HG03432 (cell line): ENCODE data around the gene AKT1S1.

Experiments
- ATAC-seq: cut with Tn5 transposase; IDR thresholded peaks from one replicate; pipeline ENCODE4 v1.9.1; 2021; ENCODE audit warnings: mild to moderate bottlenecking, moderate library complexity; ENCODE audit not compliant: unreplicated experiment

The AKT1S1 gene

DNA sequence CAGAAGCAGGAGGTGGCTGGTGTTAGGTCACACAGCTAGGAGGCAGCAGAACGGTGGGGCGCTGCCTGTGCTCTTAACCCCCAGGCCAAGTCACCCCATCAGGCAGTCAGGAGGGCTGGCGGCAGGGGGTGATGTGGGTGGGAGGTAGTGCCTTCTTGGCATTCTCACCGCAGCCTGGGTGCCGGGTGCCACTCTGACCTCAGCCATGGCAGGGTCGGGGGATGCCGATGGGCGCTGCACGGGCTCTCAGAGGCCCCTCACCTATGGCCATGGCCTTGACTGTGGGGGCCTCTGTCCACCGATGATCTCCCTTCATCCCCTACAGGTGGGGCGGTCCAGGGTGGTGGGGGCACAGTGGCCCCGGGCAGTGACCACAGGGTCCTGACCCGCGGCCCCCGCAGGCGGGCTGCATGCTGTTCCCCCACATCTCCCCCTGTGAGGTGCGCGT lies 20.6 kb downstream of the AKT1S1 start:
- ATAC-seq: no peak

DNA sequence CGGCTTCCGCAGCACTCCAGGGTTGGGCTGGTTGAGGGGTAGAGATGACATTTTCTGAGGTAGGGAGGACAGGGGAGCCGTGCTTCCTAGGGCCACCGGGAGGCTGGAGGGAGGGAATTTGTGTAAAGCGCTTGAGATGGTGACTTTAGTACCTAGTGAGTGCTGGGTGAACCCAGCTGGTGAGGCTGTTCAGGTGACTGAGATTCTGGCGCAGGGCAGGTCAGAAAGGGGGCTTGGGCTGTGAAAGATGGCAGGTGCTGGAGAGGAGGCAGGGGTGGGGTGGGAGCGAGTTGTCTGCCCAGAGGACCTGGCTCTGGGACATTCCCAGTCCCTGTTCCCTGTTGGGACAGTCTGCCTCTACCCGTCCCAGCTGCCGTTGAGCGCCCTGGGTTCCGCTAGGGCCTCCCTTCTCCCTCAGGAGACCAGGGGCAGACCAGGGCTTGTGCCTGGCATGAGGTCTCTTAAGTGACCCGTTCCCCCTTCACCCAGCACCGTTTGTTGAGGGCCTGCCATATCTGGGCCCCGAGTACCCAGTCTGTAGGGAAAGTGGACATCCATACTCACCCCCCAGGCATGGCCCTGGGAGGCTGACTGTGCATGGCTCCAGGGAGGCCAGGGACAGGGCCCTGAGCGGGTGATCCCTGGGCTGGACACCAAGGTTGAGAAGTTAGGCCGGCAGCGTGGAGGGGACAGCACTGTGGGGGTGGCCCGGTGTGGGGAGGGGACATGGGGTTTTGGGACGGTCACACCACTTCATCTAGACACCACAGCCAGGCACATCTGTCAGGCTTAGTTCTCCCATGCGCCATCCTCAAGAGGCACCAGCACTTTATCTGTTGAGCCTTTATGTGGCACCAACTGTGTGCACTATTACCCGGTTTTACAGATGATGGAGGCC lies 21.2 kb downstream of the AKT1S1 start:
- no peak for ATAC-seq

DNA sequence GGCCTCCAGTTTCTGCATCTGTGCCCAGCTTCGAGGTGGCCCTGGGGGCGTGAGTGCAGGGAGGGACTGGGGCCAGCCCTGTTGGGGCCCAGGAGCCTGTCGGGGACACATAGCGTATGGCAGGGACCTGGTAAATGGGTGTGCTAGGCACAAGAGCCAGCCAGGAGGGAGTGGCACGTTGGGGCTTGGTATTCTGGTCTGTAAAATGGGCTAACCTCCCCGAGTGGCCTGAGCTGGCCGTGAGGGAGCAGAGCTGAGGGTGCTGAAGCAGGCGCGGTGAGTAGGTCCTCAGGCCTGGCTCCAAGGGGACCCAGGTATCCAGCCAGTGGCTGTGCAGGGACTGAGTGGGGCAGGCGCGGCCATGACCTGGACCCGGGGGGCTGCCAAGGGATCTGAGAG lies 21.9 kb downstream of the AKT1S1 start:
- ATAC-seq: no peak

DNA sequence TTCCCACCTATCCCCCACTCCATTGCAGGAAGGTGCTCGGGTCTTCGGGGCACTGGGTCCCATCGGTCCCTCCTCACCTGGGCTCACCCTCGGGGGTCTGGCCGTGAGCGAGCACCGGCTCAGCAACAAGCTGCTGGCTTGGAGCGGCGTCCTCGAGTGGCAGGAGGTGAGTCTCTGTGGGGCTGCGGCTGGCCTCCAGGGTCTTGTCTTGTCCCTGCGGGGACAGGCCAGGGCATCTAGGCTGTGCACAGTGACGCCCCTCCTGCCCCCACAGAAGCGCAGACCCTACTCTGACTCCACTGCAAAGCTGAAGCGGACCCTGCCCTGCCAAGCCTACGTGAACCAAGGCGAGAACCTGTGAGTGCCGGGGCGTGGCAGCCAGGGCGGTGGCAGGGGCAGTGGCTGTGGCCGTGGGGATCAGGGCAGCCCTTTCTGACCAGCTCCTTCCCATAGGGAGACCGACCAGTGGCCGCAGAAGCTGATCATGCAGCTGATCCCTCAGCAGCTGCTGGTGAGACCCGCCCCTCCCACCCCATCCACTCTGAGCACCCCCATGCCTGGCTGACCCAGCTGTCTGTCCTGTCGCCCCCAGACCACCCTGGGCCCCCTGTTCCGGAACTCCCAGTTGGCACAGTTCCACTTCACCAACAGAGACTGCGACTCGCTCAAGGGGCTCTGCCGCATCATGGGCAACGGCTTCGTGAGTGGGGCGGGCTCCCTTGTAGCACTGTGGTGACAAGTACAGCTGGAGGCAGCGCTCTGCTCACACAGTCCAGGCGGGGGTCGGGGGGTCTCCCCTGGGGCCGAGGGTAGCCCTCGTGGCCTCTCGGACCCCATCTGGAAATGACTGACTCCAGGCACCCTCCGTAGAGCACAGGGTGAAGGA lies 22.5 kb downstream of the AKT1S1 start:
- ATAC-seq: no peak

DNA sequence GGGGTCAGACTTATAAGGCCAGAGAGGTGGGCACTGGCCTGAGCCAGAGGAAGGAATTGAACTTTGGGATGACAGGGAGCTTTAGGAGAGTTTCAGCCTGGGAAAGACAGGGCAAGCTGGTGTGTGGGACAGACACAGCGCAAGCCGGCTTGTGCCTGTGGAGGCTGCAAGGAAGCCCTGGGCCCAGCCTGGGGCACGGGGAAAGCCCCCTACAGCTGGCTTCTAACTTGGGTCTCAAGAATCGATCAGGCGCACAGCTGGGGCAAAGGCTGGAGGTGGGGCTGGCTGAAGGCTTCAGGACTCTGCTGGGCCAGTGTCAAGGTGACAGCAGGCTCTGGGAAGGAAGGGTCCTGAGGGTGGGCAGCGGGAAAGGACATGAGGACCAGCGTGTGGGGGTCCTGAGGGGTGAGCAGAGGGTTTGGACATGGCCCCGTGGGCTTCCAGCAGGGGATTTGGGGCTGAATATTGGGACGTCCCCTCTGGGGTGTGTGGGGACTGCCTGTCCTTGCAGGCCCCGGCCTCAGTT lies 23.2 kb downstream of the AKT1S1 start:
- ATAC-seq: no peak

DNA sequence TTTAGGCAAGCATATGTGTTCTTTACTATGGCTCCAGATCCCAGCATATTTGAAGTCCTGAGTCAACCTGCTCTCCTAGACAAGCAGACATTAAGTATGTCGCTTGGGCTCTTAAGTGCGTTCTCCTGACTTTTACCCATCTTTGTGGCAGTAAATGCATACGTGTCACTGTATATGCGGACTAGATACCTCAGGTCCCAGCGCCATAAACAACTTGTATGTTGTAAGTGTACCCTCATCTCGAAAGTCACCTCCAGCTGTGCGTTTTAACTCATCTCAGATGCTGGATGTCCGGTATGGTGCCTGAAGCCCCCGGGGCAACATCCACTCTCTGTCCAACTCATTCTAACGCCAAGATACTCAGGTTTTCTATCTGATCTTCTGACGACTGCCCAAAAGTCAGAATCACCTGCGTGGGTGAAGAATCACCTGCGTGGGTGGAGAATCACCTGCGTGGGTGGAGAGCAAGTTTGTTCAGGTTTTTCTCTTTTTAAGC lies 24.5 kb downstream of the AKT1S1 start:
- ATAC-seq: no peak

DNA sequence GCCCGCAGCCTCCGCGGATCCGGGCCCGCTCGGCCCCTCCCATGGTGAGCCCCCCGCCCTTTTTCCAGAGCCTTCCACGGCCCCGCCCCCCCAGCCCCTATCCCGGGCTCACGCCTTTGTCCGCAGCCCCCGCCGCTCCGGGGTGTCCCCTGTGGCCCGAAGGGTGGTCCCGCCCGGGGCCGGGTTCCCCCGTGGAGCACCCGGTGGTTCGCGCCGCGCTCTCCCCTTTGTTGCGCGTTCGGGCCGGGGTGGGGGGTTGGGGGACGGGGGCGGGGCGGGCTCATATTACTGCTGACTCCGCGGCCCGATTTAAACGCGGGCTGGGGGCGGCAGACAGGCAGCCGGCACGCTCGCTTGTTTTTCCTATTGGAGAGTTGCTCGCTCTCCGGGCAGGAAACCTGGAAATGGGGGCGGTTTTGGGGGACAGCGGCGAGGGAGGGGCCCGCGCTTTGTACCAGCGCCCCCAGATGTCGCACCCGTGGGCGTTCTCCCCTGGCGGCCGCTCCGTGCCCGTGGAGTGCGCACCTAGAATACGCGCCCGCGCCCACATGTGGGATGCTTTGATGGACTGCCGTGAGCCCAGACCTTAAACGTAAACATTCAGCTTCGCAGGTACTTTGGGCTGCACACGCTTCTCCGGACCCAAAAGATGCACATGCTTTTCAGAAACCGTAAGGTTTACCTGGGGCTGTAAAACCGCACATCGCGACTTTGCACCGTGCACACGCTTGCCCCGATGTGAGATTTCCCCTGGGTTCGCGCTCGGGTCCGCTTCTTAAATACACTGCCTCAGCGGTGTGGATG lies 25.5 kb downstream of the AKT1S1 start:
- ATAC-seq: no peak

DNA sequence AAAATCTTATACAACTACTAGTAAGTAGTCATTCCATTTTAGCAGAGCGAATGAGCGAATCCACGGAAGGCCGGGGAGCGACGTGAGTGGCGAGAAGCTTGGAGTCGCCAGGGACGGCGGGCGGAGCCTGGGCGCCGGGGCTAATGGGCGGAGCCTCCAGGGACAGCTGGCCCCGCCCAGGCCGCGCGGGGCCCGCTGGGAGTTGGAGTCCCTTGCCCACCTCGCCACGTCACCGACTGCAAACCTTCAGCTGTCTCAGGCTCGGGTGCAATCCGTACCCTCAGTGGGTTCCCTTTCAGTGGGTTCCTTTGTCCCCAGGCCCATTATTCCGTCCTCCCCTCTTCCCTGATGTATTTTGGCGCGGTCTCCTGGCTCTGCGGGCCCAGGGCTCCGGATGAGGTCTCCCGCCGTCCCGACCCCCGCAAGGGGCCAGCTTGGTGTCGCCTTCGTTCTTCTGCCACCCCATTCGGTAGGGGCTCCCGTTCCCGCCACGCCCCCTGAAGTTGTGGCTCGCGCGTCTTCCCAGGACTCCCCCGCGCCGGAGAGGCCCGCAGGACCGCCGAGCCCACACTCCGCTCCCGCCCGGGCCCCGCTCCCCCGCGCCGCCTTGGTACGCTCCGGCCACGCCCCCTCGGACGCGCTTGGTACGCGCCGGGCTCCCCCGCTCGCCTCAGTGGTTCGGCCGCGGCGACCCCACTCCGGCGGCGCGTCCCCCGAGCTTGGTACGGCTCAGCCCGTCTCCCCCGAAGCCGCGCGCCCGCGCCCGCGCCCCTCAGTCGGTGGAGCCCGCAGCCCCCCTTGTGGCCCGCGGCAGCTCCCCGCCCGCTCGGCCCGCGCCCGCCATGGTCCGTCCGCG lies 26.4 kb downstream of the AKT1S1 start, which contains the start of gene PTOV1:
Gene PTOV1, plus strand, starts transcription at position 673 of the 856 bp plus-strand sequence.
- ATAC-seq: peak; percentile 79

DNA sequence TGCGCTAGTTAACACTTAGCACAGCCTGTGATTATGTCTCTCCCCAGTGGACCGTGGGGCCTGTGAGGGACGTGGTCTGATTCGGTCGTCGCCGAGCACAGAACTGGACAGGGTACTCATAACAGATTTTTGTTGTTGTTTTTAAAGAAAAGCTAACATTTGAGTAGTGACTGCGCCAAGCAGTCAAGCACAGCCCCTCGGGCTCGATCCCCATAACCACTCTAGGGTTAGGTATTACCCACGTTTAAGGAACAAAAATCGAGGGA lies 27.0 kb downstream of the AKT1S1 start:
- no peak for ATAC-seq

DNA sequence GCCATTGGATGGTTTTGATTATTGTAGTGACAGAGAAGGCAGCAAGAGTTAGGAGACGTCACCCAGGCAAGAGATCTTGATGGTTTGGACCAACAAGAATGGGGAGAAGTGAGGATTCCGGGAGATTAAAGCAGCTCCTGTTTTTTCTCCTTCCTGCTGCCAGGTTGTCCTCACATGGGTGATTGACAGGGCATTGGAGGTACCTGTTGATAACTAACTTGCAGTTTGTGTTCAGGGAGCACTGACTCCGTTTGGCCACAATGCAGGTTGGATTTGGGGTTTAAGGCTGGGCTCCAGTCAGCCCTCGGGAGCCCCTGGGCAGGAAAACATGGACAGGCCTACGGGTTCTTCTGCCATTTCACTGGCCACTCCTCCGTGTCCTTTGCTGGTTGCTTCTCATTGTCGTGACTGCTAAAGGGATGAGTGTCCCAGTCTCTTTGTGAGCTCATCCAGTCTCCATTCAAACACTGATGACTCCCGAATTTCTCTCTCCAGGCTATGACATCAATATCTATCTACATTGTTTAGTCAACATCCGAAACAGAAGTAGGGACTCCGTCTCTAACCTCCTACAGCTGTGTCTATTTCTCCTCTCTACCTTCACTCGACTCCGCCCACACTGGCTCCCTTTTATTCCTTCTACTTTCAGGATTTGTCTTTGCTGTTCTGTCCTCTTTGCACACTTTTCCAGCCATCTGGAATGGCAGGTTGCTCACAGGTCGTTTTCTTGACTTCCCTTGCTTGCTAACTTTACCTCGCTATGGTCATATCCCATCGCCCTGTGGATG lies 27.5 kb downstream of the AKT1S1 start:
- no peak for ATAC-seq

DNA sequence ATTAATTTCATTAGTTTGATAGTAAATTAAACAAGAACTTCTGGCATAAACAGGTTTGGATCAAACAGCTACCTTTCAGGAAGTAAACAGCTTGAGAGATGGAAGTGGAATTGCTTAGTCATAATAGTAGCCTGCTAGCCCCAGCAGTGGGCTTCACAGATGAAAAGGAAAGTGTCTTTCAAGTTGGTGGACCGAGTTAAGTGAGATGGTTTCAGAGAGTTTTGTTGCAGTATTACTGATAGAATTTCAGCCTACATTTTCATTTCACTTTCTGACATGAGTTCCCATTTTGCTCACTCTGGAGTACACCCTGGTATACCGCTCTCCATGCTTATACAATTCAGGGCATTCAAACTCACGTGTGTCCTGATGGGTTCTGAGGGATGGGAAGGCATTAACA lies 28.2 kb downstream of the AKT1S1 start:
- no peak for ATAC-seq

DNA sequence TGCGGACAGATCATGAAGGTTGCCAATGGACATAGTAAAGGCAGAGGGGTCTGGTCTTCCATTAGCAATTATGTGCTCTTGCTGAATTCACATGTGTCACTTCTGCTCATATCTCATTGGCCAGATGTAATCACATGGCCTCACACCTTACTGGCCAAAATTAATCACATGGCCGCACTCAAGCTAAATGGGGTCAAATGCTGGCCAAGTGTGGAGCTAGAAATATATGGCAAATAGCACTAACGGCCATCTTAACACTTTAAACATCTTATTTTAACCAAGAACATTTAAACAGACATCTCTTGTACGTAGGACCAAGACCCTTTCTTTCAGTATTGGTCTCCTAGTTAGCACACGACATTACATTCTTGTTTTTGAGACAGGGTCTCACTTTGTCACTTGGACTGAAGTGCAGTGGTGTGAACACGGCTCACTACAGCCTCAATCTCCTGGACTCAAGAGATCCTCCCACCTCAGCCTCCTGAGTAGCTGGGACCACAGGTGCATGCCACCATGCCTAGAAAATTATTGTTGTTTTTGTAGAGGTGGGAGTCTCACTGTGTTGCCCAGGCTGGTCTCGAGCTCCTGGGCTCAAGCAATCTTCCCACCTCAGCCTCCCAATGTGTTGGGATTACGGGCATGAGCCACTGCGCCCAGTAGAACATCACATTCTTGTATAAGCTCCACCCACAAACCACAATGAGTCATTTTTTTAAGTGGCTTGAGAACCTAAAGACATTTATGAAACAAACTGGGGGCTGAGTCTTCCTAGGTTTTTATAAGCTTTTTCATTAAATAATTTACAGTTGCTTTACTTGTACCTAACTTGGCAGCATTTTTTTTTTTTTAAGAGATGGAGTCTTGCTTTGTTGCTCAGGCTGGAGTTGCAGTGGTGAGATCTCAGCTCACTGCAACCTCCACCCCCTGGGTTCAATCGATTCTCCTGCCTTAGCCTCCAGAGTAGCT lies 29.1 kb downstream of the AKT1S1 start:
- no peak for ATAC-seq

DNA sequence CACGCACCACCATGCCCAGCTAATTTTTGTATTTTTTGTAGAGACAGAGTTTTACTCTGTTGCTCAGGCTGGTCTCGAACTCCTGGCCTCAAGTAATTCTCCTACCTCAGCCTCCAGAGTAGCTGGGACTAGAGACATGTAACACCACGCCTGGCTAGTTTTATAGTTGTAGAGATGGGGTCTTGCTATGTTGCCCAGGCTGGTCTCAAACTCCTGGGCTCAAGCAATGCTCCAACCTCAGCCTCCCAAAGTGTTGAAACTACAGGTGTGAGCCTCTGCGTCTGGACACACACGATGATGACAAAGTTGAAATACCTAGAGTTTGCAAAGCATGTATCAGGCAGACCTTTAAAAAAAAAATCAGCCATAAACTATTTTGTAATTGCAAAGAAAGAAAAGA lies 30.7 kb downstream of the AKT1S1 start:
- ATAC-seq: no peak

DNA sequence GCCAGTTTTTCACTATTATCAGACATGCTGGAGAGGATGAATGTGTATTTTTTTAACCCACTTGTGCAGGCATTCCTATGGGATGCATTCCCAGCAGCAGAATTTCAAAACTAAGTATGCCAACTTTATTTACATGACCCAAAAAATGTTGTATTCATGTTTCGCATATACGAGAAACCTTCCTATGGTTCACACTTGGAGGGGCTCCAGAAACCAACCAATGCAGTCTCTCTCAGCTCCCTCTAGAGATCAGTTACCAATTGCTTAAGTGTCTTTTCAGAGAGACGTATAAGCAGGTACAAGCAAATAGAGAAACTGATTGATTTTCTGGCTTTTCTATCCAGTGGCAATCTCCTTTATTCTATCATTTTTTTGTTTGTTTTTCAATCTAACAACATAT lies 31.7 kb downstream of the AKT1S1 start:
- no peak for ATAC-seq

DNA sequence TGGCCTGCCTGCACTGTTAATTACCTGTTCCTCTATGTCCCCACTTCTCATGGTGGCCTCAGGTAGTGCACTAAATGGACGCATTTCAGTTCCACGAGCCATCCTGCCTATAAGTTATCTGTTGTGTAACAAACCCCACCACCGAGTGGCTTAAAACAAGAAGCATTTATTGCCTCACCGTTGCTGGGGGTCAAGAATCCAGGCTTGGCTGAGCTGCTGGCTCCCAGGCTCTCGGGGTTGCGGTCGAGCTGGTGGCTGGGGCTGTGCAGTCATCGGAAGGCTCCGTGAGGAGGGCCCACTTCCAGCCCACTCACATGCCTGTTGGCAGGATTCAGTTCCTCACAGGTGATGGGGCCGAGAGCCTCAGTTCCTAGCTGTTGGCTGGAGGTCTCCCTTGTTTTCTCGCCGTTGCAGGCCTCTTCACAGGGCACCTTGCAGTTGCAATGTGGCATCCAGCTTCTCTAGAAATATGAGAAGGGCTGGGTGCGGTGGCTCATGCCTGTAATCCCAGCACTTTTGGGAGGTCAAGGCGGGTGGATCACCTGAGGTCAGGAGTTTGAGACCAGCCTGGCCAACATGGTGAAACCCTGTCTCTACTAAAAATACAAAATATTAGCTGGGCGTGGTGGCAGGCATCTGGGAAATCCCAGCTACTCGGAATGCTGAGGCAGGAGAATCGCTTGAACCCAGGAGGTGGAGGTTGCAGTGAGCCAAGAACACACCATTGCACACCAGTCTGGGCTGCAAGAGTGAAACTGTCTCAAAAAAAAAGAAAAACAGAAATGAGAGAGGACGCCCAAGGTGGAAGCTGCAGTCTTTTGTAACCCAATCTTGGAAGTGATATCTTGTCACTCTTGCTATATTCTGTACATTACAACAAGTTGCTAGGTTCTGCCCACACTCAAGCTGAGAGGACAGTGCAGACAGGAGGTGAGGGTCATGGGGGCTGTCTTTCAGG lies 32.7 kb downstream of the AKT1S1 start:
- ATAC-seq: no peak

DNA sequence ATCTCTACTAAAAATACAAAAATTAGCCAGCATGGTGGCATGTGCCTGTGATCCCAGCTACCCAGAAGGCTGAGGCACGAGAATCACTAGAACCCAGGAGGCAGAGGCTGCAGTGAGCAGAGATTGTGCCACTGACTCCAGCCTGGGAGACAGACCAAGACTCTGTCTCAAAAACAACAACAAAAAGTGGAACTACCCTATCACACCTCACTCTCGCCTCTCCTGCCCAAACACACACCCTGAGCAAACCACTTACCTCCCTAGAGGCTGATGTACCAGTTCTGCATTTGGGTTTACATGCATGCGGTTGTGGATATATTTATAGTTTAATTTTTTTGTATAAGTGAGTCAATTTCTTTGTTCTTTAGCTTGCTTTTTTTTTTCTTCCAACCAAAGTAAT lies 33.9 kb downstream of the AKT1S1 start:
- ATAC-seq: no peak

DNA sequence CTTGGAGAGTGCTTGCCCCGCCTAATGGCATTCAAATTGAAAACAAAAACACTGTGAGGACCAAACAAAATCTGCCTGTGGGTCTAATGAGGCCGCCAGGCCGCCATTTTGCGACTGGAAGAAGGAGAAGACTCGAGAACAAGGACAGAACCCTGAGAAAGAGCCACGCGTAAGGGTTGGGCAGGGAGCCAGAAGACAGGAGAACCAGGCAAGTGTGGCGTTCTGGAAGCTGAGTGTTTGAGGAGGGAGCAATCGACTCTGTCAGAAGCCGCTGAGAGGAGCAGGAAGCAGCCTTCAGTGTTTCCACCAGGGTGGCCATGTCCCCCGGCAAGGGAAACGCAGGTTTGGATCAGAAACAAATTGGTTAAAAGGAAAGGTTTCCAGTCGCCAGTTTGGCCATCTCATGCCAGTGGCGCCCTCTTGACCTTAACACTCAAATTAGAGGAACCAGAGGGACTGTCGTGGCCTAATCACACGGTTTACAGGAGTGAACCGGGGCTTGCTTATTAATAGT lies 36.4 kb downstream of the AKT1S1 start:
- ATAC-seq: no peak
